ENCODE results near the gene POU3F3. TPM values are rescaled to one million over a fixed set of nuclear protein-coding genes. Genes with fewer than 3 reads are reported as not detected.

POU3F3 gene
- total RNA-seq, 1 experiment from 2014 or later, result not detected

DNA sequence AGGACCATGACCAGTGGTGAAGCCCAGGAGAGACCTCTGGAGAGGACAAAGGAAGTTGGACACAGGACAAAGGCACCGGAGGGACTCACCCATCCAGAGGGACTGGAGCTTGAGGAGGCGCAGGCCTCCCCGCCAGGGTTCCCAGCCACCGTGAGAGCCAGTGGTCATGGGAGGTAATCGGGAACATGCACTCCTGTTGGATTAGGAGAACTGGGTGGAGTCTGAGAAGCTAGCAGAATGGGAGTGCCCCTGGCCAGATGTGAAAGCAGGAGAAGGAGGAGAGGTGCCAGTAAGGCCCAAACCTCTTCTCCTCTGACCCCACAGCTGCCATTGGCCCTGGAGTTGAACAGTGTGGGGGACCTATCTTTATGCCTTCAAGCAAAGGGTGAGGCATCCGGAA is 20.3 kb downstream of the POU3F3 start:
- no peak for DNase-seq (ENCODE audit: low read depth)

DNA sequence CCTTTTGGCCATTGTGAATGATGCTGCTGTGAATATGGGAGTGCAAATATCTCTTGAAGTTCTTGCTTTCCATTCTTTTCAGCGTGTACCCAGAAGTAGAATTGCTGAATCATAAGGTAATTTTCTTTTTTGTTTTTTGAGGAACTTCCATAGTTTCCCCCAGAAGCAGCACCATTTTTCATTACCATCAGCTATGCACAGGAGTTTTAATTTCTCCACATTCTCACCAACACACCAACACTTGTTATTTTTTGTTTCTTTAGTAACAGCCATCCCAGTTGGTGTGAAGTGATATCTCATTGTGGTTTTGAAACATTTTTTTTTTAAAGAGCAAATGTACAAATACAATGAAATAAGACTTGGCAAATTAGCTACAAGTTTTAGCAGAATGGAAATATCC is 21.3 kb downstream of the POU3F3 start:
- no peak for DNase-seq (ENCODE audit: low read depth)

DNA sequence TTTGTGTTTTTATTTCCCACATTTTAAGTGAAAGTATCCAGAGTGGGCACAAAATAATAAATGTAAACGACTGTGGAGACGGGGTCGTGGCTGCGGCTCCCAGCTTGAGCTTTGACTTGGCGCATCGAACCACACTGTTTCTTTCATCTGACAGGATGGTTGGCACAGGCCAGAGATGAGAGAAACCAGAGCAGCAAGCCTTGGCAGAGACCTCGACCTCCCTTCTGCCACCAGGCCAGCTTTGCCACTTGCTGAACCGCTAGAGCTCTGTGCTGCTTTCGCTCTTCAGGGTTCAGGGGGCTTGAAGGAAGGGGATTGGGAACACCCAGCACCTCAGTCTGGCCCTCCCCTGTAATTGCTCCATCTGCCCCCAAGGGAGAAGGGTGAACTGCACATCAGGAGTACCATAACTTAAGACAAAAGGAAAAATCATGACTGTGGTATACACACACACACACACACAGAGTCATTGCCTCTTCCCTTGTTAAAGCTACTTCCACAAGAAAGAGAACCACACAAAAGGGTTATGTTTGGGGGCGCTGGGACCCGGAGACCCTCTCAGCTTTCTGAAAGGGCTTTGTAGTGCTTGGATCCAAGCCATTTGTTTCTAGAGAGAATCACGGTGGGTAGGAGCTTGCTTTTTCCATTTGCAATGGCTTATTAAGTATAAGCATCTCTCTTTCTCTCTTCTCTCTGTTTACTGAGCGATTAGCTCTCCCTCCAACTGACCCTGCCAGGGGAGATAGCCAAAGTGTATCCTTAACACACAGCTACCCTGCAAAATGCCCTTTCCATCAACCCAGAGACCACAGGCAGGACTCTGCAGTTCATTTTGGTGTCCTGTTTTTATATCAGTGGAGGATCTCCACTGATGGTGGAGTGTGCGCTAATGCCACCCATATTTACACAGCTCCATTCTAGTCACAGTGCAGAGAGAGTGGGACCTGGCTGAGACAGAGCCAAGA is 23.0 kb downstream of the POU3F3 start:
- DNase-seq (ENCODE audit: low read depth), result no peak

DNA sequence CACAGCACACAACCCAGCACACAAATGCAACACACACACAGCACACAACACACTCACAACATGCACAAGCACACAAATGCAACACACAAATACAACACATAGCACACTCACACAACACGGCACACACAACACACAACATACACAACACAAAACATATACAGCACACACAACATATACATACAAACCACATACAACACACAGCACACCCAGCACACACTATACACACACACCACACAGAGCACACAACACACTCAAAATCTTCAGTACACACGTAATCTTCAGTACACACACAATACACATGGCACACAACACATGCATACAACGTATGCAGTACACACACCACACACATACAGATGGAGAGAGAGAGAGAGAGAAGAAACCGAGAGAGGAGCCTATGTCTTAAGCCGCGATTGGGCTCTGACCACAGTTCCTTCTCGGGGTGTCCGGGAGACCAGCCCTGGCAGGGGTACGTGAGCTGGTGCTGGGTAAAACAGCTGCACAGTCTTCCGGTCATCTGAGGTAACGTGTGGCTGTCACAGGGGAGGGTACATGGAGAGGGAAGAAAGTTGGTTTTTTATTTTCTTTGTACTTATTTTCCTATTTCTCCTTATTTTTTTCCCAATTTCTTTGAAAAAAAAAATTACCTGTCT is 25.1 kb downstream of the POU3F3 start:
- DNase-seq (ENCODE audit: low read depth), result no peak

DNA sequence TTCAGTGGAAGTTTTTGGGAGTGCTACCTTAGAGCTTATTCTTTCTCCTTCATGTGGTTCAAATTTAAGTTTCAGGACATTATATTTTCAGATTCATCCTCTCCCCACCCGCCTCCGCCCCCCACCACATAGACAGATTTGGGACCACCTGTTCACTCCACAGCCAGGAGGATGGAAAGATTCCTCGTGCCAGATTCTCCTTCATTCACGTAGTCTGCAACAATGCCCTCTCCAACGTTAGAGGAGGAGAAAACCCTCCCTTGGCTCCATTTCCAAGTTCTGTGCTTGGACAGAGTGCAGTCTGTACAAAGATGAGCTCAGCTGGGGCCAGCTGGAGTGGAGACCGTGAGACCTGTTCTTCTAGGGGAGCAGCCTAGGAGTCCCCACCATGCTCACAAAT is 26.2 kb downstream of the POU3F3 start:
- no peak for DNase-seq (ENCODE audit: low read depth)

DNA sequence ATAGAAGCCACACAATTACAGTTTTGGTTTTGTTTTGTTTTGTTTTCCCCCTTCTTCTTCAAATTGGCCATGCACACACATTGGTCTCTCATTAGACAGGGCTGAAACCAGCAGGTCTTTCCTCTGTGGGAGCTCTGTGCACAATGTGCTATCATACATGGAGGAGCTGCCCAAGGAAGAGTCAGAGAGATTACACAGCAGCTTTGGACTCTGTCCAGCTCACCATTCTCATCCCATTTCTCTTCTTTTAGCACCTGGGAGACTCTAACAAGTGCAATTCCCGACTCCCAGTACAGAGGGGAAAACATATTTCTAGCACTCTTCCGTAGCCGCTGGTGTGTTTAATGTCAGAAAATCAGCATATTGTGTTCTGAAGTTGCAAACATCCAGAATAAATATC is 29.4 kb downstream of the POU3F3 start:
- no peak for DNase-seq (ENCODE audit: low read depth)

DNA sequence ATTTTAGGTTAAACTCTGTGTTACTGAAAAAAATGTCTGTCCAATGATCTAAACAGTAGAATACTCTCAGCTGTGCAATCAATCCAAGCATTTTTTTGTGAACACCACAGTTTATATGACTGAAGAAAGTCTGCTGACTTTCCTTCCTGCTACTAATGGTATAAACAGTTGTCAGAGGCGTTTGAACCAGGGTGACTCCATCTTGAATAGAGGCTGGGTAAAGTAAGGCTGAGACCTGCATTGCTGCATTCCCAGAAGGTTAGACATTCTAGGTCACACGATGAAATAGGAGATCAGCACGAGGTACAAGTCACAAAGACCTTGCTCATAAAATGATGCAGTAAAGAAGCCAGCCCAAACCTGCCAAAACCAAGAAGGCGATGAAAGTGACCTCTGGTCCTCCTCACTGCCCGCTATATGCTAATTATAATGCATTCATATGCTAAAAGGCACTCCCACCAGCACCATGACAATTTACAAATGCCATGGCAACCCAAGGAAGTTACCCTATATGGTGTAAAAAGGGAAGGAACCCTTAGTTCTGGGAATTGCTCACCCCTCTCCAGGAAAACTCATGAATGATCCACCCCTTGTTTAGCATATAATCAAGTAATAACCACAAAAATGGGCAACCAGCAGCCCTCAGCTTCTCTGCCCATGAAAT is 31.3 kb downstream of the POU3F3 start:
- no peak for DNase-seq (ENCODE audit: low read depth)

DNA sequence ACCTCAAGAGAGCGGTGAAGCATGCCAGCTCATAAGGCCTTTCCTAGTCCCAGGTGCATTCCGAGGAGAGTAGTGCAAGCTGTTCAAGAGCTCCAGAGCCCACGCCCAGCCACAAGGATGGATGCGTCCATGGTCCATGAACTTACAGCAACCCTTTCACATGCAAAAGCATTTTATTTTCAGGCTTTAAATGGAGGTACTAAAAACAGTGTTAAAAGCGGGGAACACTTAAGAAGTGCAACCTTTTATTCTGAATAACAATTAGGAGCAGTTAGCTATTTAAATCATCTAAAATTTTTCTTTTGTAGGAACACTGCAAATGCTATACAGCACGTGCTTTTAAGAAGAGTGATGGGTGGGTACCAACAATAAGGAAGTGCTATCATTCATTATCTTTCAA is 33.8 kb downstream of the POU3F3 start:
- DNase-seq (ENCODE audit: low read depth), result no peak

DNA sequence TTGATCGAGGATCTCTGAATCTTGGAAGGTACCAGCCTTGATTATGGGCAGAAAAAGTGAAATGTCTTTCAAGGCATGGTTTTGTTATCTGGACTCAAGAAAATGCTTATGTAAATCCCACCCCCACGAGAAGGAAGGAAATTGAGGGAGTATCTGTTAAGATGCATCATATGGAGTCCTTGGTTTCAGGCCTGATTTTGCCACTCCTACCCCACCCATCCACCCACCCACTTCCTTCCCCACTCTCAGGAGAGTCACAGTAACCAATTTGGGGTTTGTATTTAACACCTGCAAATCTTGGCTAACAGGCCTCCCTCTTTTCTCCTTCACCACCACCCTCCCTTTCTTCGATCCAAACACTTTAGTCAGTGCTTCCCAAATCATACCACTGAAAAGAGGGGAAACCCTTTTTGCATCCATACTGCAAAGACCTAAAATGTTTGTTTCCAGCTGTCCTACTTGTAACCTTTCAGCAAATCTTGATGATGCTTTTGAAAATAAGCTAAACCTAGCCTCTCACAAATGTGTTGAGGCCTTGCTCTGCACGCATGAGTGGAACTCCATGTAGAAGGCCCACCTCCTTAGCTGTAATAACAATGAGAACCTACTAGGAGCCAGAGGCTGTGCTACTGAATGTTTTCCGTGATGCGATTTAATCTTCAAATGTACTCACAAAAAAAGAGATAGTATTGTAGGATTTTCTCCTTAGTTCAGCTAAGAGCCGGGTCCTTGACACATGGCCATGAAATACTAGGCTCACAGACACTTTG is 34.8 kb downstream of the POU3F3 start:
- no peak for DNase-seq (ENCODE audit: low read depth)

DNA sequence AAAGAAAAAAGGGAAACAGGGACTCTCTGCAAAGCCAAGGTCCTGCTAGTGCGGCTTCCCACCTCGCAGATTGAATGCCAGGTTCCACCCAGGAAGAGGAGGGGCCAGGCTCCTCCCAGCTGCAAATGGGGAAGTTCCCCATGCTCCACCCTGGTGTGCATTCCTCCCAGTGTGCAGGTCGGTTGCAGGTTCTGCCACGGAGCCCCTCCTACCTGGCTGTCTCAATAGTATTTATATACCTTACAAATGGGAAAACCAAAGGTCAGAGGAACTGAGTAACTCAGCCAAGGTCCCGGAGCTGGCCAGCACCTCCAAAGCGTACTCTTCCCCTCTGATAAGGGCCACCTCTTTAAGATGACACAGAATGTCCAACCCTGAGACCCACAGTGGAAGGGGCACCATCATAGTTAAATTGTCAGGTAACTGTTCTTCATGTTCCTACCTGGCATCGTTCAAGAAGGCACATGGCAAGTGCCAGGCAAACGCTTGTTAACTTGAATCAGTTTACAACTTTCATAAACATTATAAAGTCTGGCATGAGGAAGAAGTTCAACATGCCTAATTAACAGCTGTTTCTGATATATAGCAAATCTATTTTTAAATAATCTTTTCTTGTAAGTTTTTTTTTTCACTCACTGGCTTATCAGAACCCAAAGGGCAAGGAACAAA is 35.5 kb downstream of the POU3F3 start:
- no peak for DNase-seq (ENCODE audit: low read depth)

DNA sequence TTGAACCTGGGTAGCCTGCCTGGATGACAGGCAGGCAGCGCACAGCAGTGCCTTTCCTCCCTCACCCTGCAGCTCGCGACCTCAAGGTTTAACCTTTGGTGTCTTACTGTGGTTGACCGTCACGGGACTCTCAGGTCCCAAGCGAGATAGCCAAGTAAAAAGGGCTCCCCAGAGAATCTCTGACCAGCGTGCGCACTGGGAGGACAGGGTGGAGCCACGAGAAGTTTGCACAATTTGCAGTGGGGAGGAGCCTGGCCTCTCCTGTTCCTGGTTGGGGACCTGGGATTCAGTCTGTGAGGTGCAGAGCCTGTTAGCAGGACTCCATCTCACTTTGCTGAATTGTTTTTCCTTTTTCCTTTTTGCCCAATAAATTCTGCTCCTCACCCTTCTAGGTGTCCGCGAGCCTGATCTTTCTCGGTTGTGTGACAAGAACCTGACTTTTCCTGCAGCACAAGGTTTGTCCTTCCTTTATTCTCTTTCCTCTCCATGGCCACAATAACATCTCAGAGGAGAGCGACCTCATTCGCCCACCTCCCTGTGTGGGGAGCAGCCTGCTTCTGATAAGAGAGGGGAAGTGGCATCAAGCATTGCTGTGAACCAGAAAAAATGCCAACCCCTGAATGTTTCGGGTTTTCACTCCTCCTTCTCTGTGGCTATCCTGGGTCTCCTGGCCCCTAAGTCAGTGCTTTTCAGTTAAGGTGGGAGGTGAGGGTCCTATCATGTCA is 36.2 kb downstream of the POU3F3 start:
- no peak for DNase-seq (ENCODE audit: low read depth)

DNA sequence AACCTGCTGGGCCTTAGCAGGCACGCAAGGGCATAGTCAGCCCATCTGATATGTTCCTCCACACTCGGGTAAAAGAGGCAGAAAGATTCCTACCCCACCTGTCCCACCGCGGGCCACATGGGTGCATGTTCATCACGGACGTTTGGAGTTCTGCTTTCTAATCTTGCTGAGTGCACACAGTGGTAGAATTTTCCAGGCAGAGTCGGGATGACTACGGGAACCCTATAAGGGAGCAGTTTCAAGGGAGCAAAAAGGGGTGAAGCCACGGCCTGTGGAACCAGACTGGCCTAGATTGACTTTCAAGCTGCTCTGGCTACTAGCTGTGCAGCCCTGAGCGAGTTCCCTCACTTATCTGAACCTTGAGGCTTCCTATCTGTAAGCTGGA is 36.8 kb downstream of the POU3F3 start:
- no peak for DNase-seq (ENCODE audit: low read depth)

DNA sequence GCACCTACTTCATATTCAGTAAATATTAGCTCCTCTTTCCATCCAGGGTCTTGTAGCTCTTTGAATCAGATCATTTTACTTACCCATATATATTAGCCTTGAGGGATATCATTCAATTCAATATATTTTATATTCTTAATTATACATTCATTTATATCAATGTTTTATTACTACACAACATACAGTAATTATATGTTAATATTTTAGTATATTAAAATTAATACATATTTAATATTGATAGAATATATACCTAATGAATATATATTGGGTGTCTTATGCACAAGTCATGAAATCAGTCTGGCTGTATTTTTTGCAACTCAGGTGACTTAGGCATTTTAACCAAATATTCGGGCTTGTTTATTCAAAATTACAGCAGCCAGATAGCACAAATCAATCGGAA is 37.2 kb downstream of the POU3F3 start:
- no peak for DNase-seq (ENCODE audit: low read depth)

DNA sequence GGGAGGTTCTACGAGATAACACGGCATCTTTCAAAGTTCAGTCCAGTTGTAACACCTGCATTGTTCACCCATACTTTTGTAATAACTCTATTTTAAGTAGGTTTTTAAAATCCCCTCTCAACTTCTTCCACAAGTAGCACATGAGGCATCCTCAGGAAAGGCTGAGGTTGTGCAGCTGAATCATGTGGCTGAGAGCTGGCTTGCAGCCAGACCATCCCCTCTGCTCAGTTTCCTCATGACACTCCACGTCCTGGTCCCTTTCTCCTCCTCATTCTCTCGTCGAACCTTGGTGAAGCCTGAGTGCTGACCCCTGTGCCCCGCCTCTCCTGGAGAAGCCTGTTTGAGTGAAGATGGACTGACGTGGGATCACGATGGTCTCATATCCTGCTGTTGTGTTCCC is 42.5 kb downstream of the POU3F3 start:
- peak; percentile 8 for DNase-seq (ENCODE audit: low read depth)

DNA sequence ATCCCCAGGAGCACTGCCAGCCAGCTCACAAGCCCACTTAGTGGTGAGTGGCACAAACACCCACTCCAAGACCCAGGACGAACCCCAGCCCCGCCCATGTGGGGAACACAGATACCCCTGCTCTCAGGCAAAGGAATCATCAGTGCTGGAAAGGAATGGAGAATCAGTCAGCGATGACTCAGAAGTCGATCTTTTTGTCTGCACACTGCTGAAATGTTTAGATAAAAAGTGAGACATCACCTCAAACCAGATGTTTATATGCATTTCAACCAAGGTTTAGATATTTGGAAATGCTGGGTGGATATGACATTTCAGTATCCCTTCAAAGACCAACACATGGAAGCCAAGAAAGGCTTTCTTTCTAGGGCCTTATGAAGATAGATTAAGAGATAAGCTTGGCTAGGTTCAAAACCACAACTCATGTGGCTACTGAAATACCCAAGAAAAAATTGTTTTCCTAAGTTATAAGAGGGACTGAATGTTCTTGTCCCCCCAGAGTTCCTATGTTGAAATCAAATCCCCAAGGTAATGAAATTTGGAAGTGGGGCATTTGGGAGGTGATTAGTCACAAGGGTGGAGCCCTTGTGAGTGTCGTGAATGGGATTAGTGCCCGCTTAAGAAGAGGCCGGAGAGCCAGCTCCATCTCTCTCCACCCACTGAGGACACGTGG is 43.7 kb downstream of the POU3F3 start:
- DNase-seq (ENCODE audit: low read depth), result peak; percentile 63

DNA sequence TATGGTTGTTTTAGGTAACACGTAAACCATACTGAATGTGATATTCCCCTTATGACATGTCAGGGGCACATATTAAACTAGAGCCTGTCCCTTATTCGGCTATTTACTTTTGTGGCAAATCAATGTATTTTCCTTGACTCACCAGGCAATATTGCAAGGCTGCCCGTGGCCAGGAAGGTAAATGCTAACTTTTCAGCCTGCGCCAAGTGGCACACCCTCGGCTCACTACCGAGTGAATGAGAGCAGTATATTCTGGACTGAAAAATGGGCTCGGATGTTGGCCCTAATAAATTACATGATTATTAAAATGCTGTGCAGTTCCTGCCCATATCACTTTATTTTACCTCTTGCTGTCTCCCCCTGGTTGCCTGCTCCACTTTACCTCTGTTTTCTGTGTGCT is 46.7 kb downstream of the POU3F3 start:
- no peak for DNase-seq (ENCODE audit: low read depth)

DNA sequence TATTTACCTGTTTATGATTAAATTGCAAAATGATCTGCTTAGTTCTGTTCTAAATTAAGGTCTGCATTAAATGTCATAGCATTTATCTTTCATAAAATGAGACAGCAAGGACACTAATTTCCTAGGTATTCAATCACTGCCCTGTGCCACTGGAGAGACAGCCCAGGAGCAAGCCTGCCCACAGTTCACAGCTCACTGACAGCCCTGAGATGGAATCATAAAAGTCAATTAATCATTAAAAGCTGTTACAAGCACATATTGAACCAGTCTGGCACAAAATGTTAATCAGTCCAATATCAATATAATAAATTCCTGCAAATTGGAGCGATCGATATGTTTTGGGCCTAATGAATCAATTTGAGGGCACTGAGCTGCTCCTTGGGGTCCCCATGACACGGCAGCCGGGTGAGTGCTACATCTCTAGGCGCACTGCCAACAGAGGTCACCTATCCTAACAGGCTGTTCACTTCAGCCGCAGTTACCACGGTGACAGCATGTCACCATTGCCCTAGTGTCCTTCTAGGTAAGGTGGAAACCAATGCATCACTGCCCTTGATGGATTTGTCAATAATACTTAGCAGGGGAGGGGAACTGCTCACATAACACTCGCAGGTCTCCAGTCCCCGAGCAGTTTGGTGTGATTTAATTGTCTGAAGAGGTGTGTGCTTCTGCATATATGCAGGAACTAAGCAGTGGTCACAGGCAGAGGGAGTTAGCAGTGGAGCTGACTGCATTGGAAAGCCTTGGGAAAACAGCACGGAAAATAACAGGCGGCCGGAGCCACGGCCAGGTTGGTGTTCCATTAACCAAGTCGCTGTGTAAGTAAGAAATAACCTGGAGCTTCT is 47.3 kb downstream of the POU3F3 start:
- DNase-seq (ENCODE audit: low read depth), result no peak

DNA sequence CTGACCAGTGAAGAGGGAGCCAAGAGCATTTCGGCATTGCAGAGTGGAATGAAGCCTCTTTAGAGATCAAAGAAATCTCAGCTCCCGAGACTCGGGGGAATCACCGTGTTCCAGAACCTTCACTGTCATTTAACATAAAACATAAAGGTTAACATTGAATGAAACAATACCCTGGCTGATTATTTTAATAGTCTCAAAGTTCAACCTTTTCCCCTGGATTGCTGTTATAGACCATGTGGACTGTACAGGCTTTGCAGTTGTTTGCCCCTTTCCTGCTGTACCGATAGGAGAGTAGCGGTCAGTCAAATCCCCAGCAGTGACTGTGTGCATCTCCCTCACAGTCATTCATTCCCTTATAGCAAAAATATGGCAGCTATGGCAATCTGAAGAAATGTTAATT is 48.4 kb downstream of the POU3F3 start:
- no peak for DNase-seq (ENCODE audit: low read depth)

All from HT1080 (cell line).